Measurements from ENCODE around the gene TUT7.

DNA sequence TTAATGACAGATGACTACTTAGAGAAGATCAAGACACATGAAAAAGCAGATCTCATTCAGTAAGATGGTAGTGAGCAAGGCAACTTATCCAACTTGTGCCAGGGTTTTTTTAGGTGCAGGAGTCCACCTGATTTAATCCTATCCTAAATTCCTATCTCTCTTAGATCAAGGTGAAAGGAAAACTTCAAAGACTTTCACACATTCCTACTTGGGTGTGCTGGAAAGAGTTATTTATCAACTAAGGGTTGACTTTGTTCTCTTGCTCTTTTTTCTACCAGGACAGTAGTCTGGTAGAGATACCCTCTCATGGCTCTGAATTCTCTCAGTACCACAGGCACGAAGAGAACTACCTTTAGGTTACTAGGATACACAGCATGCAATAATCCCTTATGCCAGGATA, 18.2 kb downstream of the TUT7 start:
- TF ChIP-seq, protein P1, sequence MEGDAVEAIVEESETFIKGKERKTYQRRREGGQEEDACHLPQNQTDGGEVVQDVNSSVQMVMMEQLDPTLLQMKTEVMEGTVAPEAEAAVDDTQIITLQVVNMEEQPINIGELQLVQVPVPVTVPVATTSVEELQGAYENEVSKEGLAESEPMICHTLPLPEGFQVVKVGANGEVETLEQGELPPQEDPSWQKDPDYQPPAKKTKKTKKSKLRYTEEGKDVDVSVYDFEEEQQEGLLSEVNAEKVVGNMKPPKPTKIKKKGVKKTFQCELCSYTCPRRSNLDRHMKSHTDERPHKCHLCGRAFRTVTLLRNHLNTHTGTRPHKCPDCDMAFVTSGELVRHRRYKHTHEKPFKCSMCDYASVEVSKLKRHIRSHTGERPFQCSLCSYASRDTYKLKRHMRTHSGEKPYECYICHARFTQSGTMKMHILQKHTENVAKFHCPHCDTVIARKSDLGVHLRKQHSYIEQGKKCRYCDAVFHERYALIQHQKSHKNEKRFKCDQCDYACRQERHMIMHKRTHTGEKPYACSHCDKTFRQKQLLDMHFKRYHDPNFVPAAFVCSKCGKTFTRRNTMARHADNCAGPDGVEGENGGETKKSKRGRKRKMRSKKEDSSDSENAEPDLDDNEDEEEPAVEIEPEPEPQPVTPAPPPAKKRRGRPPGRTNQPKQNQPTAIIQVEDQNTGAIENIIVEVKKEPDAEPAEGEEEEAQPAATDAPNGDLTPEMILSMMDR (IDR thresholded peaks at IDR 0.05), result no peak
- no peak for TF ChIP-seq POLR2AphosphoS5 (IDR thresholded peaks at IDR 0.05; ENCODE audit: low read depth, low read length)
